ENCODE results near the gene ALPP. TPM values are rescaled to one million over a fixed set of nuclear protein-coding genes. Genes with fewer than 3 reads are reported as not detected.

Gene ALPP
- total RNA-seq, 1 experiment from 2014 or later, result 0.20 TPM

- Histone ChIP-seq H4K5ac (ENCODE audit: insufficient read length, low read depth, low read length) (no peak overlapping the region), H3K4me1 (ENCODE audit: insufficient read depth, low read length) (no peaks in the 10 kb centered on the region), H3T11ph (ENCODE audit: low read length) (no peak overlapping the region), H2AFZ (ENCODE audit: low read length) (no peak overlapping the region), H2BK12ac (ENCODE audit: insufficient read length, low read depth, low read length) (no peak overlapping the region), H4K91ac (ENCODE audit: insufficient read length, low read depth, low read length) (no peak overlapping the region), H3K18ac (ENCODE audit: insufficient read length, low read depth, low read length) (no peak overlapping the region), H3K9me3 (ENCODE audit: control insufficient read depth, low read depth, low read length) (no peaks in the 10 kb centered on the region), H3K14ac (ENCODE audit: insufficient read depth, low read length) (no peak overlapping the region), H4K20me1 (ENCODE audit: control insufficient read depth, insufficient read depth, insufficient read length) (no peaks in the 10 kb centered on the region), H3K4ac (ENCODE audit: low read depth, low read length) (no peak overlapping the region), H3K27me3 (ENCODE audit: insufficient read depth, low read length) (peaks cover 16% of the 10 kb centered on the region; the same call in 1 of the 2 replicates), H3K23ac (ENCODE audit: insufficient read length, low read depth, low read length) (no peak overlapping the region), H2BK15ac (ENCODE audit: low read depth, low read length) (no peak overlapping the region), H4K8ac (replicated peaks; ENCODE audit: insufficient read length, low read depth, low read length) (no peak overlapping the region), H3K79me2 (ENCODE audit: insufficient read depth, low read length) (no peaks in the 10 kb centered on the region), H3K27ac (ENCODE audit: insufficient read length, low read depth, low read length) (no peak overlapping the region), H2AK5ac (ENCODE audit: insufficient read length, low read length) (no peak overlapping the region), H3K56ac (ENCODE audit: insufficient read length, low read depth, low read length) (no peak overlapping the region), H2BK120ac (ENCODE audit: low read depth, low read length, poor library complexity, severe bottlenecking) (no peak overlapping the region), H3K4me2 (ENCODE audit: insufficient read depth, insufficient read length, low read length) (no peak overlapping the region), H2BK20ac (ENCODE audit: low read depth, low read length, poor library complexity, severe bottlenecking) (no peak overlapping the region), H2BK5ac (ENCODE audit: insufficient read length, low read length) (no peak overlapping the region), H3K79me1 (ENCODE audit: insufficient read depth, low read depth, low read length, poor library complexity, severe bottlenecking) (no peaks in the 10 kb centered on the region), H3K9ac (ENCODE audit: extremely low read depth, insufficient read length, low read length) (no peak overlapping the region), H3K23me2 (ENCODE audit: insufficient read length, low read depth, low read length, poor library complexity, severe bottlenecking) (no peaks in the 10 kb centered on the region)
- no peak for TF ChIP-seq CTCF (conservative IDR thresholded peaks at IDR 0.05)
- Mint-ChIP-seq H3K4me1 (no peaks in the 10 kb centered on the region), H3K27ac (peak overlapping the region in 1 of 3 experiments; percentile 67; a peak in 1 of 7 replicates), H3K4me3 (no peak overlapping the region), H3K27me3 (ENCODE audit: low read depth) (peaks cover 10% of the 10 kb centered on the region), H3K36me3 (ENCODE audit: insufficient read depth in 1 of 3, low read depth in 3 of 3) (peaks cover 5 to 12% (median 9%) of the 10 kb centered on the region in 3 experiments; a peak in 6 of 7 replicates), H3K9me3 (peaks cover 12 to 22% of the 10 kb centered on the region in 2 experiments)
- no CpG with 5 or more reads among the region's 7 CpGs for WGBS (ENCODE audit: extremely low coverage, insufficient read length, low lambda C conversion rate)
- DNase-seq, result no peak
These were observed 24.9 kb upstream of the ALPP start for GRCh38 chr2:232353660-232354059.

Measured in H9 (cell line).